Body of pancreas (tissue), 4 donors: ENCODE results near the gene KANK2. TPM values are rescaled to one million over a fixed set of nuclear protein-coding genes. Genes with fewer than 3 reads are reported as not detected.

ENCODE experiments used
- ATAC-seq: fragments of 150-250 bp; one replicate; pipeline ENCODE4 v1.9.1; 2016
- DNase-seq, 4 donors: peaks; one replicate each; pipeline ENCODE4 v3.0.0-alpha.2; 2019
- H3K27ac ChIP-seq, 4 donors: fragments of 200-600 bp; sonication (generic); 1 replicate in 3 of 4; 2 replicates in 1 of 4; pipeline versions ENCODE4 v1.5.1 to v1.6.1; 2016 to 2019; ENCODE audit warnings: mild to moderate bottlenecking in 1 of 4, mixed read lengths in 1 of 4, moderate library complexity in 1 of 4
- H3K27me3 ChIP-seq, 2 donors: fragments of 200-600 bp; sonication (generic); one replicate each; pipeline ENCODE4 v1.6.0; 2016; ENCODE audit warnings: mild to moderate bottlenecking in 1 of 2
- H3K36me3 ChIP-seq, 2 donors: fragments of 200-600 bp; sonication (generic); replicated peaks in 1 of 2; 2 replicates each; pipeline ENCODE4 v1.5.1; 2016; ENCODE audit warnings: low read depth in 2 of 2; ENCODE audit not compliant: insufficient read depth in 1 of 2
- H3K4me1 ChIP-seq: fragments of 200-600 bp; sonication (generic); one replicate; pipeline ENCODE4 v1.6.0; 2016
- H3K4me3 ChIP-seq, 2 donors: fragments of 200-600 bp; sonication (generic); 1 replicate in 1 of 2; 2 replicates in 1 of 2; pipeline ENCODE4 v1.5.1; 2016 to 2019
- H3K9me3 ChIP-seq, 3 donors: fragments of 200-600 bp; sonication (generic); 1 replicate in 2 of 3; 2 replicates in 1 of 3; pipeline ENCODE4 v1.5.1; 2016
- CTCF ChIP-seq, 7 experiments: fragments of 450-650 bp in 4 of 7; fragments of 200-600 bp in 3 of 7; sonication (generic) in 3 of 7; IDR thresholded peaks; one replicate each; pipeline ENCODE4 v1.5.1; 2016 to 2019; ENCODE audit warnings: antibody characterized with exemption in 7 of 7
- POLR2A ChIP-seq, 3 donors: fragments of 450-650 bp; IDR thresholded peaks; one replicate each; pipeline ENCODE4 v1.6.1; 2016; ENCODE audit warnings: antibody characterized with exemption in 3 of 3, mild to moderate bottlenecking in 2 of 3
- WGBS, 2 donors: methylation state at CpG; one replicate each; pipeline ENCODE4 v1.1.5; 2017; 5-methylcytosine and 5-hydroxymethylcytosine counted together
- intact Hi-C: fragments of 100-400 bp; cut with DNase I; formaldehyde crosslinking; loops from one replicate; pipeline ENCODE4 v1.15.1; 2023
- total RNA-seq, 2 donors: library from RNA; depleted of rRNA; stranded (reverse); fragments of >200 nt; gene quantifications; one replicate each; pipeline ENCODE4 v1.1.0, GENCODE V29; 2016

KANK2 gene
- total RNA-seq, 2 donors from 2014 or later, result 133 to 165 TPM

GRCh38 chr19:11169896-11170678, 27.3 kb downstream of the KANK2 start:
- TF ChIP-seq CTCF (IDR thresholded peaks at IDR 0.05) (no peak), POLR2A (IDR thresholded peaks at IDR 0.05) (no peak)
- no peak for ATAC-seq
- Histone ChIP-seq H3K27ac (no peak overlapping the region), H3K9me3 (no peaks in the 10 kb centered on the region), H3K4me1 (no peaks in the 10 kb centered on the region), H3K4me3 (no peak overlapping the region), H3K36me3 (peaks cover 0 to 26% of the 10 kb centered on the region in 2 donors), H3K27me3 (no peaks in the 10 kb centered on the region)
- WGBS, 2 donors, result 92 to 96% methylated on average over 9 to 31 of the region's 31 CpGs
- intact Hi-C loops, result no loop called here
- no peak for DNase-seq

GRCh38 chr19:11168568-11168967, 28.8 kb downstream of the KANK2 start:
- no peak overlapping the region for H3K27ac ChIP-seq
- no peaks in the 10 kb centered on the region for H3K9me3 ChIP-seq
- WGBS, 2 donors, result 93 to 100% methylated on average over 4 to 7 of the region's 7 CpGs
- no peaks in the 10 kb centered on the region for H3K27me3 ChIP-seq
- no peak for DNase-seq
- ATAC-seq, result no peak
- intact Hi-C loops, result no loop called here
- H3K36me3 ChIP-seq, result peaks cover 0 to 16% of the 10 kb centered on the region in 2 donors
- H3K4me1 ChIP-seq, result no peaks in the 10 kb centered on the region
- H3K4me3 ChIP-seq, result no peak overlapping the region
- TF ChIP-seq POLR2A (IDR thresholded peaks at IDR 0.05) (no peak), CTCF (IDR thresholded peaks at IDR 0.05) (no peak)

GRCh38 chr19:11166281-11167142, 30.8 kb downstream of the KANK2 start:
- DNase-seq (no peak), ATAC-seq (no peak)
- no peak overlapping the region for H3K4me3 ChIP-seq
- H3K27ac ChIP-seq, result no peak overlapping the region
- no peaks in the 10 kb centered on the region for H3K27me3 ChIP-seq
- intact Hi-C loops, result no loop called here
- 83 to 89% methylated on average over 26 of the region's 26 CpGs for WGBS, 2 donors
- no peaks in the 10 kb centered on the region for H3K4me1 ChIP-seq
- TF ChIP-seq CTCF (IDR thresholded peaks at IDR 0.05), result no peak
- TF ChIP-seq POLR2A (IDR thresholded peaks at IDR 0.05), result no peak
- H3K9me3 ChIP-seq, result no peaks in the 10 kb centered on the region
- H3K36me3 ChIP-seq, result peaks cover 0 to 11% of the 10 kb centered on the region in 2 donors

- H3K36me3 ChIP-seq, result peaks cover 0 to 8% of the 10 kb centered on the region in 2 donors
- no peak overlapping the region for H3K4me3 ChIP-seq
- H3K27me3 ChIP-seq, result no peaks in the 10 kb centered on the region
- ATAC-seq, result no peak
- H3K4me1 ChIP-seq, result no peaks in the 10 kb centered on the region
- peak overlapping the region in 2 of 4 donors; percentile 9 to 38 for H3K27ac ChIP-seq
- intact Hi-C loops, result no loop called here
- DNase-seq, result no peak
- WGBS, 2 donors, result 93 to 96% methylated on average over 6 to 13 of the region's 13 CpGs
- TF ChIP-seq POLR2A (IDR thresholded peaks at IDR 0.05), result no peak
- no peak for TF ChIP-seq CTCF (IDR thresholded peaks at IDR 0.05)
- H3K9me3 ChIP-seq, result no peaks in the 10 kb centered on the region
Observed at GRCh38 chr19:11165486-11166030, 31.8 kb downstream of the KANK2 start.
